IPS-11a (cell line): Measurements from ENCODE around the gene CD59.
"Not testable (repeated sequence)": the region's sequence is repeated elsewhere in the genome, so short reads cannot be mapped to it uniquely, and the experiment has no call there.

Experiments used
- H3K4me3 ChIP-seq: one replicate; pipeline ENCODE4 v1.5.1; 2013; ENCODE audit warnings: low read depth, low read length, control low read depth

The CD59 gene

DNA sequence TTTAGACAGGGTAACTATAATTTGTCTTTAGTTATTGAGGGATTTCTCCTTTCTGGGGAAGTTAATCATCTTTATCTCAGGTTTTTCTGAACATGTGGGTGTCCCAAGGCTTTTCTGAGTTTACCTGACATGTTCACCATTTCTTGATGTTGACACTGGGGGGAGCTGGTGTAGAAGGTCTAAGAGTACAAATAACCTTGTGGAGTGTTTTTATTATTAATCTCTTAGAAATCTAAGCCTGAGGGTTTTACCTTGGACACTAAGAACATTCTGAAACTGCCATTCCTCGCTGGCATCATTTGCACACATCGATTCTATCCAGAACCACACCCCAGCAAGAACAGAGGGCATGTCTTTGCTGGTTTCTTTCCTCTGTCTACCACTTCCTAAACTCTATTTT lies 20.0 kb downstream of the CD59 start:
- H3K4me3 ChIP-seq = no peak overlapping the region

- no peak overlapping the region for H3K4me3 ChIP-seq
Measured at GRCh38 chr11:33713856-33714398, 22.3 kb downstream of the CD59 start.

DNA sequence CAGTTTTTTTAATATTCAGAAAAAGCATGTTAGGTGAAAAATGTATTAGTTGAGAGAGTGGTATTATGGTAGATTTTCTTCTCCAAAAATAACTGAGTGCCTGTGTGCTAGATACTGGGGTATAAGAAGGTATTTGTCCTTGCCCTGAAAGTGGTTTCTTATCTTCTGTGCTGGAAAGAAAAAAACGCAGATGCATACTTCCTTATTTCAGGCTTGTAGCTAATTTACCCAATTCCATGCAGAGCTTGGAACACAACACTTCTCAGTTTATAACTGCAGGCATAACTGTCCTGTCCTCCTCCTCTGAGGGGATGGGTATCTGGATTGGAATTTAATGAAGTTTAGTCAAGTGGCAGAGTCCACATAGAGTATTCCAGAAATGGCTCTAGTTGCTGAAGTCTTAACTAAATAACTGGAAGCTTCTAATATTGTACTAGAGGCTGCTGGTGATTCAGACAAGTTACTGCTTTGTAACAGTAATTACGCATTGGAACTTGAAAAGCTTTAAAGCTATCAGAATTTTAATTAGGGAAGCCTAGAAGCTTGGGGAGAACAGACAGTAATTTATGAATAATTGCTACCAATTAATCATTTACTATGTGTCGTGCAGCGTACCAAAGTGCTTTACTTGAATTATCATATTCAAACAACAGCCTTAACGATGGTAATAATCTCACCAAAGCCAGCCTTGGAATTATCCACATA lies 22.9 kb downstream of the CD59 start:
- H3K4me3 ChIP-seq = no peak overlapping the region

- H3K4me3 ChIP-seq = no peak overlapping the region
Measured at GRCh38 chr11:33712436-33712835, 23.8 kb downstream of the CD59 start.

DNA sequence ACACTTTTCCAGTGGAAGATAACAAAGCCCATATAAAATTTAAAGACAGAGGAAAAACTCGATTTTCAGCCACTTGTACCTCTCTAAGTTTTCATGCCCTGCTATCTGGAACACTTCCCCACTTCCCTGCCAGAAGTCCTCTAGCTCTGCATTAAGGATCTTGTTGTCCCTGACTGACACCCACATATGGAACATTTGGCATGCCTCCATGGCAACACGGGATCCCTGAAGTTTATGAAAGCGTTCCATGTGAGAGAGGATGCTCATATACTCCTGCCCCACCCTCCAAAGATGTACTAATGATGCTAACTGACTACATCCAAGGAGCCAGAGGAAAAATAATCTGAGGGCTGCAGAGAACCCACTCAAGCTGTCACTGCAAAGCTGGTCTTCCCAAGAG lies 26.8 kb downstream of the CD59 start:
- H3K4me3 ChIP-seq = no peak overlapping the region

GRCh38 chr11:33708985-33709384 lies 27.2 kb downstream of the CD59 start:
- no peak overlapping the region for H3K4me3 ChIP-seq

- H3K4me3 ChIP-seq = not testable (repeated sequence)
Measured at GRCh38 chr11:33707831-33708230, 28.4 kb downstream of the CD59 start.

GRCh38 chr11:33706966-33707365 lies 29.3 kb downstream of the CD59 start:
- H3K4me3 ChIP-seq = no peak overlapping the region

DNA sequence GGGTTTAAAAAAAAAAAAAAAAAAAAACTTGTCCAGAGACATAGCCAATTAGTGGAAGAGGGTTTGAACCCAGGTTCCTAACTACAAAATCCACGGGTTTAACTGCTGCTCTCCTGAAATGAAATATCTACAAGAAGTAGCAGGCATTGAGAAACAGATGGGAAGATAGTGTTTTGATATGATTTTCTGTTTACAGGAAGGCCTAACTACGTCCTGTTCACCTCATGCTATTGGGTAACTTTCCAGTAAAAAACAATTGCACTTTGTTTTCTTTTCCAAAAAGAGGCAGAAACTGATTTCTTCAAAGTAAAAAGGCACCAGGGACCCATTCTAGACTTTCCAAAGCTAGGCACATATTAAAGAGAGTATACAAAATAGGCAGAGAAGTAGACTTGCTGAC lies 29.7 kb downstream of the CD59 start:
- no peak overlapping the region for H3K4me3 ChIP-seq

- H3K4me3 ChIP-seq = no peak overlapping the region
Measured at GRCh38 chr11:33704240-33705002, 31.8 kb downstream of the CD59 start.

DNA sequence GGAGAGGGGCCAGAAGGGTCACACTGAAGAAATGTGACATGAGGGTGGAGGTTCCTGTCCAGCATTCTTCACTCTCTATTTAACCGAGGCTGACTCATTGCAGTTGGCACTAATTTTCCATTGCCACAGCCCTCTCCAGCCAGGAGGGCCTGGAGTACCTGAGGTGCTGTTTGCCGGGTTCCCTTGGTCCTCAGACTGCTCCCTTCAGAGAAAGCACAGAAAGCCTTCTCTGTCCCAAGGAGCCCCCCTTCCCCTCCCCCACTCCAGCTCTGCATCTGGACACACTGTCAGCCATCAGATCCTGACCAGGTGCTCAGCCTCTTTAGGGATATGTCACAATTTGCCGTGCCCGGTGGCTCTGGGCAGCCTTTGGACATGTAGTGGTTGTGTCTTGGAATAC lies 32.4 kb downstream of the CD59 start:
- H3K4me3 ChIP-seq = no peak overlapping the region

- no peak overlapping the region for H3K4me3 ChIP-seq
Measured at GRCh38 chr11:33703234-33703633, 33.0 kb downstream of the CD59 start.

DNA sequence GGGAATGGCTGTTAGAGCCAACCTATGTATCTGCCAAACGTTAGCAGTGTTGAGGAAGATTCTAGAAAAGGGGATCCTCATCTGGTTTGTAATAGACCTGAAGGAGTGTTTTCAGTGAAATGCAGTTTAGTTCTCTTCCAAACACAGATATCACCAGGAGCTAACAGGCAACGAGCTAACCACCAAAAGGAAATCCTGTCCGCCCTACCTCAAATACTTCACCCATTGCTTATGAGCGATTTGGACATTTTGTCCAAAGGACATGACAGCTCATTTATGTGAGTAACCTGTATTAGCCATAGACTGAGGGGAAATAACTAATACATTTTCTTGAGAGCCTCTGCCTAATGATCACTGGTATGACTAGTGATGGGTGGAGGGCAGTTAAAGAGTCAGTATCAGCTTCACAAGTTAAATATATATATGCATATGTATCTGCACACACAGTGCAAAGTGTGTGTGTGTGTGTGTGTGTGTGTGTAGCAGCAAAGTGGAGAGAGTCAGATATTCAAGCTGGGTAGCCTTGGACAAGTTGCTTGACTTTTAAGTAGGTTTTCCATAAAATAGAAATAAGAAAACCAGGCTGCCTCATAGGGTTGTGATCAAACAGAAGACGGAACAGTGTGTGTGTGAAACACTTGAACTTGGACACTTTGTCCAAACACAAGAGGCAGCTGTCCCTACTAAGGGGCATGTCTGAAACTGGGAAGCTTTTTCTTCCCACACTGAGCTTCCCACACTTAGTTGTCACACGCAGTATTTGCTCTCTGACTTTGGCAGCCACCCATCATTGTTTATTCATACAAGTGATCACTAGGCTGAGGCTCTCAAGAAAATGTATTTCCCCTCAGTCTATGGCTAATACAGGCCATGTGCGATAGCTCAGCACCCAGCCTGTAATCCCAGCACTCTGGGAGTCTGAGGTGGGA lies 34.7 kb downstream of the CD59 start:
- peak overlapping the region; percentile 28 for H3K4me3 ChIP-seq

- H3K4me3 ChIP-seq = peak within 1 kb of the TSS; percentile 62
Measured at GRCh38 chr11:33700502-33701271, 35.5 kb downstream of the CD59 start, which contains the start of gene C11orf91. Gene C11orf91, minus strand, starts transcription at chr11:33700826. Its CDS starts 86 bp downstream, at chr11:33700740.

DNA sequence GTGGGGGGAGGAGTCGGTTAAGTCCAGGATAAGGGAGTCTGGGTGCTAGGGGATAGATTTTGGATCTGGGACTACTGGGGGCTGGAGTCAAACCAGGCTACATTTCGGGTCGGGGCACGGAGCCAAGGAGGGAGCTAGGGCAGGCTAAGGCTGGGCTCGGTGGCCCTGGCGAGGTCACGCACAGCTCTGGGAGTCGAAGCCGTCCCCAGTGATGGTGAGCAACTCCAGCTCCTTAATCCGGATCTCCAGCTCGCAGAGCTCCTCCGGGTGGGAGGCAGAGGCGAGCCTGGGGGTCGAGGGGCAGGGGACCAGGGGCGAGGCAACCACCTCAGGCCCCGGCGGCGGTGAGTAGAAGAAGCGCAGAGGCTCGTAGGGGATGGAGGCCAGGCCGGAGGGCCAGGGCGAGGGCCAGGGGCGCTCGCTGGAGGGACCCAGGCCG lies 36.1 kb downstream of the CD59 start:
- H3K4me3 ChIP-seq = peak overlapping the region; percentile 18

GRCh38 chr11:33699515-33700062 lies 36.6 kb downstream of the CD59 start:
- no peak overlapping the region for H3K4me3 ChIP-seq

GRCh38 chr11:33698921-33699320 lies 37.3 kb downstream of the CD59 start:
- H3K4me3 ChIP-seq = no peak overlapping the region

DNA sequence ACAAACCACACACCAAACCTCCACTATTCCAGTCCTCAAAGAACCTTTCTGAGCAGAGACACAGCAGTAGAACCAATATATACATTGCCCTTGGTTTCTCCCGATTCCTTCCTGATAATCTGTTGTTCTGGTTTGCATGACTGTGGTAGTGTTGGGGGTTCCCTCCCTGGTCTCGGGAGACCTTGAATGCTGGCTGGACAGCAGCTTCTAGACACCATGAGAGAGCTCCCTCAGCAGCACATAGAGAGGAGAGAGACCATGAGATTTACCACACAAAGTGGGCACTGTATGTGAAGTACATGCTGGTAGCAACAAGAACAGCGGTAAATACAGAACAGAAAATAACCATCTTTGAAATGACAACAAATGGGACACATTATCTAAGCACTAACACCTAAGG lies 38.2 kb downstream of the CD59 start:
- no peak overlapping the region for H3K4me3 ChIP-seq

DNA sequence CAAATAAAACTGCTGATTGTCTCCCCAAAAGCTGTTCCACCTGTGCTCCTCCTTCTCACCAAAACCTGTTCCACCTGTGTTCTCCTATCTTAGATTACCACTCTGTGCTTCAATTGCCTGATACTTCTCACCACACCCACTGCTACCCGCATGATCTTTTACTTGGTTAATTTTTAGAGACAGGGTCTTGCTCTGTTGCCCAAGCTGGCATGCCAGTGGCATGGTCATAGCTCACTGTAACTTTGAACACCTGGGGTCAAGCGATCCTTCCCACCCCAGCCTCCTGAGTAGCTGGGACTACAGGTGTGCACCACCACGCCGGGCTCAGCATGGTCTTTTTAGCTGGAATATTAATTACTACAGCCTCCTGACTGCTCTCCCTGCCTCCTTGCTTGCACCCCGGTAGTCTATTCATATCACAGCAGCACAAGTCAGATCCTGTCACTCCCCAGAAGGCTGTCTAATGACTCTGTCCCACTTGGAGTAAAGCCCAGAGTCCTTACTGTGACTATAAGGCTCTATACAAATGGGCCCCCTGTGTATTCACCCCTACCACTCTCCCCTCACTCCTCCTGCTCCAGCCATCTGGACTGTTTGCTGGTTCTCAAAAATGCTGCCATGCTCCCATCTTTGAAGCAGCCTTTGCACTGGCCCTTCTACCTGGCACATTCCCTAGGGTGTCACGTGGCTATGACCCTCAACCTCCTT lies 39.1 kb downstream of the CD59 start:
- H3K4me3 ChIP-seq = no peak overlapping the region
